ENCODE results near the gene UGT3A2. TPM values are rescaled to one million over a fixed set of nuclear protein-coding genes. Genes with fewer than 3 reads are reported as not detected.

The UGT3A2 gene
- total RNA-seq, 1 experiment from 2014 or later = 13.7 TPM

GRCh38 chr5:36108758-36109460 is 42.2 kb upstream of the UGT3A2 start:
- no peak overlapping the region for H3K18ac ChIP-seq (ENCODE audit: insufficient read length, low read depth, low read length)
- H3K4me1 ChIP-seq (ENCODE audit: insufficient read depth, low read length) = no peaks in the 10 kb centered on the region
- no peaks in the 10 kb centered on the region for H3K27me3 ChIP-seq (ENCODE audit: insufficient read depth, low read length)
- H3K14ac ChIP-seq (ENCODE audit: insufficient read depth, low read length) = no peak overlapping the region
- no CpG with 5 or more reads among the region's 3 CpGs for WGBS (ENCODE audit: extremely low coverage, insufficient read length, low lambda C conversion rate)
- H3T11ph ChIP-seq (ENCODE audit: low read length) = no peak overlapping the region
- H2BK15ac ChIP-seq (ENCODE audit: low read depth, low read length) = no peak overlapping the region
- no peak overlapping the region for H3K9ac ChIP-seq (ENCODE audit: extremely low read depth, insufficient read length, low read length)
- no peak overlapping the region for H2AK5ac ChIP-seq (ENCODE audit: insufficient read length, low read length)
- H3K9me3 ChIP-seq (ENCODE audit: control insufficient read depth, low read depth, low read length) = no peaks in the 10 kb centered on the region
- H3K79me1 ChIP-seq (ENCODE audit: insufficient read depth, low read depth, low read length, poor library complexity, severe bottlenecking) = no peaks in the 10 kb centered on the region
- H2BK12ac ChIP-seq (ENCODE audit: insufficient read length, low read depth, low read length) = no peak overlapping the region
- no peak overlapping the region for H3K4ac ChIP-seq (ENCODE audit: low read depth, low read length)
- TF ChIP-seq, protein P1, sequence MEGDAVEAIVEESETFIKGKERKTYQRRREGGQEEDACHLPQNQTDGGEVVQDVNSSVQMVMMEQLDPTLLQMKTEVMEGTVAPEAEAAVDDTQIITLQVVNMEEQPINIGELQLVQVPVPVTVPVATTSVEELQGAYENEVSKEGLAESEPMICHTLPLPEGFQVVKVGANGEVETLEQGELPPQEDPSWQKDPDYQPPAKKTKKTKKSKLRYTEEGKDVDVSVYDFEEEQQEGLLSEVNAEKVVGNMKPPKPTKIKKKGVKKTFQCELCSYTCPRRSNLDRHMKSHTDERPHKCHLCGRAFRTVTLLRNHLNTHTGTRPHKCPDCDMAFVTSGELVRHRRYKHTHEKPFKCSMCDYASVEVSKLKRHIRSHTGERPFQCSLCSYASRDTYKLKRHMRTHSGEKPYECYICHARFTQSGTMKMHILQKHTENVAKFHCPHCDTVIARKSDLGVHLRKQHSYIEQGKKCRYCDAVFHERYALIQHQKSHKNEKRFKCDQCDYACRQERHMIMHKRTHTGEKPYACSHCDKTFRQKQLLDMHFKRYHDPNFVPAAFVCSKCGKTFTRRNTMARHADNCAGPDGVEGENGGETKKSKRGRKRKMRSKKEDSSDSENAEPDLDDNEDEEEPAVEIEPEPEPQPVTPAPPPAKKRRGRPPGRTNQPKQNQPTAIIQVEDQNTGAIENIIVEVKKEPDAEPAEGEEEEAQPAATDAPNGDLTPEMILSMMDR (conservative IDR thresholded peaks at IDR 0.05) = no peak
- H3K23me2 ChIP-seq (ENCODE audit: insufficient read length, low read depth, low read length, poor library complexity, severe bottlenecking) = no peaks in the 10 kb centered on the region
- H2BK5ac ChIP-seq (ENCODE audit: insufficient read length, low read length) = no peak overlapping the region
- no peak overlapping the region for H3K56ac ChIP-seq (ENCODE audit: insufficient read length, low read depth, low read length)
- no peak overlapping the region for H4K8ac ChIP-seq (replicated peaks; ENCODE audit: insufficient read length, low read depth, low read length)
- Mint-ChIP-seq H3K27me3 (ENCODE audit: low read depth) (no peaks in the 10 kb centered on the region), H3K9me3 (no peaks in the 10 kb centered on the region), H3K4me1 (no peaks in the 10 kb centered on the region), H3K4me3 (no peak overlapping the region), H3K27ac (no peak overlapping the region), H3K36me3 (ENCODE audit: insufficient read depth in 1 of 3, low read depth in 3 of 3) (peaks cover 0 to 2% (median 0%) of the 10 kb centered on the region in 3 experiments; a peak in 1 of 7 replicates)
- no peak for DNase-seq
- no peak overlapping the region for H4K91ac ChIP-seq (ENCODE audit: insufficient read length, low read depth, low read length)
- H2BK120ac ChIP-seq (ENCODE audit: low read depth, low read length, poor library complexity, severe bottlenecking) = no peak overlapping the region
- no peak overlapping the region for H3K4me2 ChIP-seq (ENCODE audit: insufficient read depth, insufficient read length, low read length)
- H2AFZ ChIP-seq (ENCODE audit: low read length) = no peak overlapping the region
- H3K79me2 ChIP-seq (ENCODE audit: insufficient read depth, low read length) = no peaks in the 10 kb centered on the region
- H2BK20ac ChIP-seq (ENCODE audit: low read depth, low read length, poor library complexity, severe bottlenecking) = no peak overlapping the region
- no peaks in the 10 kb centered on the region for H4K20me1 ChIP-seq (ENCODE audit: control insufficient read depth, insufficient read depth, insufficient read length)
- no peak overlapping the region for H4K5ac ChIP-seq (ENCODE audit: insufficient read length, low read depth, low read length)
- no peak overlapping the region for H3K23ac ChIP-seq (ENCODE audit: insufficient read length, low read depth, low read length)
- H3K27ac ChIP-seq (ENCODE audit: insufficient read length, low read depth, low read length) = no peak overlapping the region

All from H9 (cell line).